Renal pelvis (tissue), 4 donors: ENCODE results near the gene NPM3. TPM values are rescaled to one million over a fixed set of nuclear protein-coding genes. Genes with fewer than 3 reads are reported as not detected.

Experiments
- DNase-seq: peaks from one replicate; pipeline ENCODE4 v3.0.0-alpha.2; 2013
- polyA plus RNA-seq, 3 donors: library from polyadenylated mRNA; unstranded; fragments of 120-200 nt; gene quantifications; one replicate each; pipeline ENCODE4 v1.2.1, GENCODE V29; 2013; ENCODE audit not compliant: insufficient read length in 3 of 3

NPM3 gene
- polyA plus RNA-seq, 3 donors, result 54.7 to 68.9 (median 58.2) TPM

DNA sequence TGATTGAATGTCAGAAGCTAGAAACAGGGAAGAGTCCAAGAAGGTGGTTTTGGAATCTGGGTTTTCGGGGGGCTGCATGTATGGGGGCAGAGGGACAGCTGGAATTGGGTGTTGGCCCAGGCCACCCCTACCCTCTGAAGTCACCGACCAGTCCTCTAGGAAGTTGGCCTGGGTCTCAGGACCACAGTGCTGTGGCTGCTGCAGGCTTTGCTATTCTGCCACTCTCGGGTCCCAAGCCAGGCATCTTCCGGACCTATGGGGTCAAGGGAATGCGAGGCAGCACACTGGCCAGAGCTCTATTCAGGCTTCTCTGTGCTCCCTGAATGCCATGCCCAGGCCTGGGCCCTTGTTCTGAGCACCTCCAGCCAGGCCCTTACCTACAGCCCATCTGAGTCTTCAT, 20.5 kb downstream of the NPM3 start:
- DNase-seq, result no peak

GRCh38 chr10:101761226-101761625, 22.0 kb downstream of the NPM3 start:
- DNase-seq, result no peak

GRCh38 chr10:101760510-101760909, 22.7 kb downstream of the NPM3 start:
- DNase-seq, result no peak

DNA sequence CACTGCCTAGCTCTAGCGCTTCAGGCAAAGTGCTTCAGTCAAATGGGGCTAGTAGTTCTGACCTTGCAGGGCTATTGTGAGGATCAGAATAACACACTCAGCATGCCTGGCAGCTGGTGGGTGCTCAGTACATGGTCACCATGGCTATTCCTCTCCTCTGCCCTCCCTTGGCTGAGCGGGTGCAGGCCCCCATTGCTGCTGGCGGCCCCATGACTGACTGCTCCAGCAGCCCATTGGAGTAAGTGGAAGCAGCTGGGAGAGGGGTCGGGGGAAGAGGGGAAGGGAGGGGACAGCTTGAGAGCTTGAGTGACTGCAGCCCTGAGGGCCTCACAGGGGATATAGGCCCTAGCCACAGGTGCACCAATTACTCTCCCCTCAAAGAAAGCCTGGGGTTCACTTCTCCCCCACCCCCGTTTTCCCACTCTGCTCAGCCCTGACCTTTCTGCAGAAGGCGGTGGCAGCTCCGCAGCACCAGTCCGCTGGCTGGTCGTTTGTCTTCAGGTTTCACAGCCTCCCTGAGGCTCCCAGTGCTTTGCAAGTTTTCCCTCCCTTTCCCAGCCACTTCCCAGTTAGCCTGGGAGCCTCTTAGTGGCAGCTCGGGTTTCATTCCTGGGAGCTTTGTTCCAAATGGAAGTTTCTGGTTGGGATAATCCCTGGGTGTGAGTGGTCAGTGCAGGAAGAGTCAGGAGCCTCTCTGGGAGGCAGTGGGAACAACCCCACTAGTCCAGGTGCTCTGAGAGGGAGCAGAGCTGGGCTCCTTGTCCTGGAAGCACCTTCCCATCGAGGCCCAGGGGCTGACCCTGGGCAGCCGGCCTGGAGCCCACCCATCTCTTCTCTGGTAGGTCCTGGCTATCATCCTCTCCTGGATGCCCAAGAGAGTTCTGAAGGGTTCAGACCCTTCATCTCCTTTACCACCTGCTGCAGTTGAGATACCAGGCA, 23.7 kb downstream of the NPM3 start:
- DNase-seq, result no peak

DNA sequence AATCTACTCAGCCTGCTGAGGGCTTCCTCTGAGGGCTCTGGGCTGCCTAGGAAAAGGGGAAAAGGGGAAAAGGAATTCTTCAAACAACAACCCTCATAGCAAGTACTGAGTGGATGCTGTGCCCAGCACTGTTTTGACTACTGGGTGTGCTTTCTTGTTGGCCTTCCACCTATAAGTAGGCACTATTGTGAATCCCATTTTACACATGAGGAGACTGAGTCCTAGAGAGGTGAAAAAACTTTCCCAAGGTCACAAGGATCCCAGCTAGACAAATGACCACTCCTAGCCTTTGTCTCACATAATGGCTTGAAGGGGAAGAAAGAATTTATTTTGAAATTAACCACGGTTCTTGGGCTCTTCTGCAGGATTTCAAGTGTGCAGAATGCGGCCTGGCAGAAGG, 24.4 kb downstream of the NPM3 start:
- DNase-seq, result no peak

DNA sequence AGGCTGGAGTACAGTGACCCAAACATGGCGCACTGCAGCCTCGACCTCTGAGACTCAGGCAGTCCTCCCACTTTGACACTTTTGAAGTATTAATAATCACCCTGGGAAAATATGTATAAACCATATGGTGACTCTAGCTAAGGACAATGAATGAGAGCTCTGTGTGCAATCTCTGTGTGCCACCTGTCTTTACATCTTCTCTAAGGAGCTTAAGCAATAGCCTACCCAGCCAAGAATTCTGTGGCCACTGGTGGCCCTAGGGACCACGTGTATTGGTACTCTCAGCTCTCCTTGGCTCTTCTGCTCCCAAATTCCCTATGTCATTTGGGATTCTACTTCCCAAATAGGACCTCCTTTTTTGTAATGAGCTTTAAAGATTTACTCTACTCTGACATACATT, 31.0 kb downstream of the NPM3 start:
- no peak for DNase-seq

DNA sequence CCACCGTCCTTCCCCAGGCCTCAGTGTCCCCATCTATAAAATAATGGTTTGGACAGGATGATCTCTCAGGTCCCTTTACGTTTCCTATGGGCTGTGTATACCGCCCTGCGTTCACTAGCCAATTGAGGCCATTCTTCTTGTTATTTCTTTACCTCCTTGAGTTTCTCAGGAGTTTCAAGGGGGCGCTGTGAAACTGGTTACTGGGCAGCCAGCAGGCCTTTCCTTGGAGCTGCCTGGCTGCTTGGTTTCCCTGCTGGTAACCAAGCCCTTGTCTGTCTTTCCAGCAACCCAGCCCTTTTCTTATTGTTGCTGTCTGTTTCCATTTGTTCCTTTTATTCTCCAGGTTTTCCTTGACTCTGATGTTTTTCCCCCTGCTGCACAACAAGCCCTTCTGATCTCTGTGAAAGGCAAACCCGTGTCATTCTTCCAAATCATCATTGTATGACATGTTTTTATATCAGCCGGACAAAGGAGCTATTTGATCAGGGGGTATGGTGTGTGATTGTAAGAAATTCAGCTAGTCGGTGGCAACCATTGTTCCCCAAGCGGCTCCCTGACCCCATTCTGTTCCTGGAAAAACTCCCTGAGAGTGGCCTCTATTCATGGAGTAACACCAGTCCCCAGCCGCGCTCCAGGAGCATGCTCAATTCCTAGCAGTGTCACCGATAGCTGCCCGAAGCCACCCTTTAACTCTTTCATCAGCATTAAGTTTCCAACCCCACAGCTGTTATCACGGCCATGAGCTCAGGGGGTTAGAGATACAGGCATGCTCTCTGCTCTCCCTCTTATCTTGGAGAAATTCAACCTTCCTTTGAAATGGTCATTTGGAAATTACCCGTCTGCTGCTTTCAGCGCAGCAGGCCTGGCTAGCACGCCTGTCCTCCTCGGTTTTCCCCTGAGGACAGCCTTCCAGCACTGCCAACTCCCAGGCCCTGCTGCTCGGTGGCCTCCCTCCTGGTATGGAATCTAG, 33.9 kb downstream of the NPM3 start:
- no peak for DNase-seq

GRCh38 chr10:101748496-101748895, 34.8 kb downstream of the NPM3 start:
- no peak for DNase-seq

GRCh38 chr10:101745074-101745696, 38.1 kb downstream of the NPM3 start:
- no peak for DNase-seq

- DNase-seq, result no peak
Observed at GRCh38 chr10:101744267-101744666, 39.0 kb downstream of the NPM3 start.

DNA sequence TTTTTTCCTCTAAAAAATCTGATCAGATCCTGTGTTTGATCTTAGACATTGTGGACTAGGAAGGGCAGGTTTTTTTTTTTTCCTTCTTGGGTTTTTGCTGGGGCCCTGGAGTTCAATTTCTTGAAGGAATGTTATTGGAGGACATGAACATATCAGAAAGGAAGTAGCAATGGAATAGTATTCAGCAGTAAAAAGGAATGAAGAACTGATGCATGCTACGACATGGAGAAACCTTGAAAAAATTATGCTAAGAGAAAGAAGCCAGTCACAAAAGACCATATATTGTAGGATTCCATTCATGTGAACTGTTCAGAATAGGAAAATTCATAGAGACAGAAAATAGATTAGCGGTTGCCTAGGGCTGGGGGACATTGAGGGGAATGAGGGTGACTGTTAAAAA, 41.3 kb downstream of the NPM3 start:
- no peak for DNase-seq

- no peak for DNase-seq
Observed at GRCh38 chr10:101736666-101737065, 46.6 kb downstream of the NPM3 start.

DNA sequence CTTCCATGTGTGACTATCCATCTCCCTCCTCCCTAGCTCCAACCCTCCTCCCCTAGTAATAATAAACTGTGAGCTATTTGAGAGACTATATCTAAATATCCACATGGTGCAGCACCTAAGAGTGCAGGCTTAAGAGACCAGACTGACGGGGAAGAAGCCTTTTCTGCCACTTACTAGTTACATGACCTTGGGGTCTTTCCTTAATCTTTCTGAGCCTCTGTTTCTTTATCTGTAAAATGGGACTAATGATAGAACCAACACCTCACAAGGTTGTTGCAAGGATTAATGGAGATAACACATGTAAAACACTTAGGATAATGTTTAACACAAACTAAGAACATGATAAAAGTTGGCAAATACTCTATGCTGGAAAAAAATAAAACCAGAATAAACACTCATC, 51.1 kb downstream of the NPM3 start:
- no peak for DNase-seq

Other genes starting within 250 kb of the NPM3 start
- gene POLL, start 195.2 kb downstream of the NPM3 start, polyA plus RNA-seq, result 10 to 100 TPM; 31.8 to 46.3 (median 40.1) TPM
- gene DPCD, start 195.1 kb downstream of the NPM3 start, polyA plus RNA-seq, result 10 to 100 TPM; 44.5 to 47.6 (median 45.6) TPM
- 10 to 100 TPM; 53.9 to 62.9 (median 56.9) TPM for gene FBXW4, start 88.3 kb downstream of the NPM3 start, polyA plus RNA-seq
- 10 to 100 TPM in 2 of 3 donors, 1 to 10 TPM in 1; 7.8 to 10.4 (median 10.1) TPM for gene FGF8, start 7.3 kb downstream of the NPM3 start, polyA plus RNA-seq
- 100 to 1,000 TPM; 111 to 237 (median 214) TPM for gene OGA, start 35.0 kb upstream of the NPM3 start, polyA plus RNA-seq
- gene KCNIP2, start 60.4 kb upstream of the NPM3 start, polyA plus RNA-seq, result 1 to 10 TPM; 3.8 to 8.4 (median 7.3) TPM